Measurements from ENCODE around the gene CELSR1.
"Not testable (repeated sequence)": the region's sequence is repeated elsewhere in the genome, so short reads cannot be mapped to it uniquely, and the experiment has no call there.

CELSR1 gene

GRCh38 chr22:46419754-46420571, 117.5 kb downstream of the CELSR1 start:
- no peak for DNase-seq (ENCODE audit: low spot score)

DNA sequence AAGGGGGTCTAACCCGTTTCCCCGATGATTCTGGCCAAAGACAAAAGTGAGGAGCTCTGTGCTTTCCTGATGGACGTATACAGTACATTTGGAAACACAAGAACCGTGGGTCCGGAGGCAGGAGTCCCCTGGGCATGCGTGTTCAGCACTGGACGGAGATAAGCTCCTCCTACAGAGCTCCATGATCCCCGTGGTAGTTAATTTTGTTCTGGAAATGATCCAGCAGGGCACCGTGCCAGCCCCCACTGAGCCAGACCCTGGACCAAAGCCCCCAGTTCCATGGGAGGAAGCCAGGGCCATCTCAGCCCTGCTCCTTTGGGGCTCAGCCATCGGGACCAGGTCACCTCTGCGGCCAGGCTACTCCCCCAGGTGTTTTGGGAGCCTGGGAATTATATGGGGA, 118.6 kb downstream of the CELSR1 start:
- DNase-seq (ENCODE audit: low spot score), result no peak

DNA sequence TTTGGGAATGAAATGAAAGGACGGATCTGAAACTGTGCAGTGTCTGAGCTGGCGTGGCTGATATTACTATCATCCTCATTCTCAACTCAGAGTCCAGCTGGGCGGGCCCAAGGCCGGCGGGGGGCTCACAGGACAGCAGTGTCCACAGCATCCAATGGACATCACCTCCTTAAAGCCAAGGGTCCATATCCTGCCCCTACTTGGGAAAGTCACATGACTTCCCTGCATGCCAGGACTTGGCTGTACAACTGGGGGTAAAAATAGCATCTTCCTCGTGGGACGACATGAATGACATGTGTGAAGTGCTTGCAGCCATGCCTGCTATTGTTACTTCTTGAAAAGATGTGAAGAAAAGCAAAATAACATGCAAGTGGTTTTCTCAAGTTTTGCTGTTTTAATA, 119.7 kb downstream of the CELSR1 start:
- no peak for DNase-seq (ENCODE audit: low spot score)

- DNase-seq (ENCODE audit: low spot score), result no peak
These were observed 120.4 kb downstream of the CELSR1 start for GRCh38 chr22:46416891-46417580.

DNA sequence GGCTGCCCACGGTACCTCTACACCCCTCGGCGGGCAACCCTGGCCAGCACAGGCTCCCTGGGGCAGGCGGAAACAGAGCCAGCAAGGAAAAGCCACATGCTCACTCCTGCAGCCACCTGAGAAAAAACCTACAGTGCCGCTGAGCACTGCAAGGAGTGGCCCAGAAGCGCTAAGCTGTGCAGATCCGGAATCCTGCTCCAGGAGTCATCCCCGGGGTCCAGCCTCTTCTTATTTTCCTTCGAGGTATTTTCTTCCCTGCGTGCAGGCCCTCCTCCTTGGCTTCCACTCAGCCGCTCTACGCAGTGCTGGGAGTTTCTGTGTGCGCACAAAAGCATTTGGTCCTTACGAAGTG, 120.9 kb downstream of the CELSR1 start:
- DNase-seq (ENCODE audit: low spot score), result no peak

- DNase-seq (ENCODE audit: low spot score), result no peak
These were observed 121.5 kb downstream of the CELSR1 start for GRCh38 chr22:46415776-46416519.

DNA sequence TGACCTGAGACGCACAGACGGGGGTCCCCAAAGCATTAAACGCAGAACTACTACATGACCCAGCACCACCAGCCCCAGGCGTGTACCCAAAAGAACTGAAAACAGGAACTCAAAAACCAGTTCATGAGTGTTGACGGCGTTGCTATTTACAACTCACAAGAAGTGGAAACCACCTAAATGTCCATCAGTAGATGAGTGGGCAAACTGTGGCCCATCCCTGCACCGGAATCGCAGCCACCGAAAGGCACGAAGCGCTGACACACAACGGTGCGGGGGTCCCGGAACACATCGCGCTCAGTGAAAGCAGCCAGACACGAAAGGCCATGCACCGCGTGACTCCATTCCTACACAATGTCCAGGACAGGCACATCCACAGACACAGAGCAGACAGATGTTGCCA, 122.7 kb downstream of the CELSR1 start:
- no peak for DNase-seq (ENCODE audit: low spot score)

GRCh38 chr22:46413725-46414379, 123.6 kb downstream of the CELSR1 start:
- no peak for DNase-seq (ENCODE audit: low spot score)

DNA sequence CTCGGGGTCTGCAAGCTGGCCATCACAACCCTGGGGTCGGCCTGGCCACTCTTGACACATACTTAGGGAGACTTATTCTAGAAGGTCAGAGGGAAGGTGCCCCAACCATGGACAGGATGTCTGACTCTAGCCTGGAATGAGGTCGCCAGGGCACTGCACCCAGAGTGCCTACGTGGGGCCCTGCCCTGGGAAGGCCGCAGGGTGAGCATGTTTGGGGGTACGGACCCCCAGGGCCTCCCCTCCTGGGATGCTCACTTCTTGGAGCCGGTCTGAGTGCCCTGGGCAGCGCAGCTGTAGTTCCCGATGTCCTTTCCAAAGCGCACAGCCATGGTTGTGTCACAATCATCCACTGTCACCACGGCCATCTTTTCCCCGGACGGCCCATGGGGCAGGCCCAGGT, 126.1 kb downstream of the CELSR1 start:
- no peak for DNase-seq (ENCODE audit: low spot score)

DNA sequence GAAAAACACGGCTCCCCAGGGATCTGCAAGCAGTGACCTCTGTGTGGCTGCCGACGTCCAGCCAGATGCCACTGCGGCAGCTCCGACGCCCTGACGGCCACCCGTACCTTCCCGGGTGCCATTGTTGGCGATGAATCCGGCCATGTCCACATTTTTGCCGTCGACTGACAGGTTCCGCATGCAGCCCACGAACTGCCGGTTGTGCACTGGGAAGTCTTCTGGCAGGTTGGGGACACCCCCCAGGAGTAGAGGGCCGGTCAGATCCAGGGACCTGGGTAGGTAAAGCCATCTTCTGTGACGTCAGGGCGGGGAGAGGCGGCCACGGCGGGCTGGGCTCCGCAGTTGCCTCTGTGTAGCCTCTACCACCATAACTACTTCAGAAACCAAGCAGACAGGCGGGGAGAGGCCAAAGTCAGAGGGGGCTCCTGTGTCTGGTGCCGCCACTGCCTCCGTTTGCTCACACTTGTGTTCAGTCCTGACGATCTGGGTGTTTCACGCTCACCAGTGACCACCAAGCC, 127.1 kb downstream of the CELSR1 start:
- no peak for DNase-seq (ENCODE audit: low spot score)

DNA sequence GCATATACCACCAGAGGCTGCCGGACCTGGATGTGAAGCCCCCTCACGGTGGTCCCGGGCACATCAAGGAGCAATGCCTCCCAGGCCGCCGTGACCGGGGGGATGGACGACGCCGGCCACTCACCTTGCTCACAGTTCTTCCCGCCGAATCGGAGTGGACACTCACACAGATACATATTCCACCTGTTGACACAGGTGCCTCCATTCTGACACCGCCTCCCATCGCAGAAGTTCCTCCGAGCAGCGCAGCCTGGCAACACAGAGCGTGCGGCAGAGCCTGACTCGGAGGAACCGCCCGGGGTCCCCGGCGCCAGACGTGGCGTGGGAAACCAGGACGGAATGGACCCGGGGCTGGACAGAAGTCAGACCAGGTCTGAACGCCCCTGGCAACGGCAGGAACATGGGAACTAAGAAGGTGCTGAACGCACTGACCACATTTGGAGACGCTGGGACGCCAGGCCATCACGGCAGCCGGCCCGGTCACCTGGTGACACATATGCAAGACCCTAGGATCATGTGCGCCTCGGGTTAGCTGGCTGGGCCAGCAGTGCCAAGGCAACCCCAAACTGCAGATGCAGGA, 127.7 kb downstream of the CELSR1 start:
- DNase-seq (ENCODE audit: low spot score), result no peak

- DNase-seq (ENCODE audit: low spot score), result no peak
These were observed 128.6 kb downstream of the CELSR1 start for GRCh38 chr22:46408568-46409506.

DNA sequence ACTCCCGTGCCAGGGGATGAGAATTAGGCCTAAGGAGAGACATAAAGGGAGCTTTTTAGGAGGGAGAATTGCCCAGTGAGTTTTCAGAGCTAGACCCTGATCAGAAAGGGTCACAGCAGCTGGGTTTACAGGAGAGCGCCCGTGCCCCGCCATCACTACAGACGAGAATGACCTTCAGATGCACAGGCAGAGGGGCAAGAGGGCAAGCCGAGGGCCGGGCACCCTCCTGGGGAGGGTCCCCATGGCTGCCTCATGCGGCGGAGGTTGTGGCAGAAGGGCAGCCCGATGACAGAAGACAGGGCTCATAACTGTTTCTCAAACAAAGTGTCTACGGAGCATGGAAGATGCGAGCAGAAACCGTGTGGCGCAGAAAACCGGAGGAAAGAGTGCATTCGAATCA, 129.7 kb downstream of the CELSR1 start:
- DNase-seq (ENCODE audit: low spot score), result no peak

DNA sequence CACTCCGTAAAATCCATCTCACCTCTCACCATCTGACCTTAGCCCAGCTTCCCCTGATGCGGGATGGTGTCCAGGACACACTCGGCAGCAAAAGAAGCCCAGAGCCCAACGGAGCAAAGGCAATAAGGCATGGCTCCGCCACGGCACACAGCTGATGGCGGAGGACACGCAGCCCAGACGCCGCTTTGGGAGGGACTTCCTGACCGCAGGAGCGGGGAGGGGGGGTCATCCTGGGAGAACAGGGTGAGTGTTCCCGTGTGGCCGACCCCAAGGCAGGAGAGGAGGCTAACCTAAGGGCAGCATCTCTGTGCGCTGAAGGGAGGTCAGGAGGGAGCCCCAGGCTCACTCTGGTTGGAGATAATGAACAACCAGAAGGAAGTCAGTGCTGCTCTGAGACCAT, 130.6 kb downstream of the CELSR1 start:
- DNase-seq (ENCODE audit: low spot score), result no peak

DNA sequence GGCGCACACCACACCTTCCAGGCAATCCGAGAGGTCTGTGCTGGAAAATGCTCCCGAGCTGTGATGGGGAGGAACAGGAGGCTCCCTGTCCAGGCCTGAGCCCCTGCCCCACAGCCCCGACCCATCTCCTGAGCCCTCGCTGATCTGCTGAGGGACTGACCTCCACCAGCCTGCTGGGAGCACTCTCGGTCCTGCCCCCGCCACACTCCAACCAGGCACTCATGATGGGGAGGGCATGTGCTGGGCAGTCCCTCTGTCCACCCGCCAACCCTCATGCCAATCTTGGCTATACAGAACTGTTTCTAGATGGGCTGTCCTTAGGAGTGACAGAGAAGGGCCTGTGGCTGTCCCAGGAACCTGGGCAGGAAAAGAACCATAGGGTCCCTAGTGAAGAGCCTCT, 131.1 kb downstream of the CELSR1 start:
- DNase-seq (ENCODE audit: low spot score), result no peak

DNA sequence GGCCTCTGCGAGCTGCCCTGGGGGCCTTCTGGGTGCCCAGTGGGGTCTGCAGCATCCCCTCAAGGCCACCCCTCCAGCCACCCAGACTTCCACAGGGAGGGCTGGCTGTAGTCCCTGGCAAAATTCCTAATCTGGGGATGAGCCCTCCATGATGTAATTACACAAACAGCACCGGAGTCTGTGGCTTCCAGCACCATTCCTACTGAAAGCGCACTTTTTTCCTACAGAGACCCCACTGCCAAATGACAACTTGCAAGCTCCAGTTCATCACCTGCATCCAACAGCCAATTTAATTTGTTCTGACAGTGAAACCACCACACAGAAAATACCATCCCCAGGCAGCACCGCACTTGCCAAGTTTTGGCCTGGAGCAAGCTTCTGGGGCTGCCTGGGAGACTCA, 131.5 kb downstream of the CELSR1 start:
- DNase-seq (ENCODE audit: low spot score), result no peak

- not testable (repeated sequence) for DNase-seq (ENCODE audit: low spot score)
These were observed 133.5 kb downstream of the CELSR1 start for GRCh38 chr22:46403880-46404279.

- DNase-seq (ENCODE audit: low spot score), result no peak
These were observed 134.9 kb downstream of the CELSR1 start for GRCh38 chr22:46402505-46402904.

DNA sequence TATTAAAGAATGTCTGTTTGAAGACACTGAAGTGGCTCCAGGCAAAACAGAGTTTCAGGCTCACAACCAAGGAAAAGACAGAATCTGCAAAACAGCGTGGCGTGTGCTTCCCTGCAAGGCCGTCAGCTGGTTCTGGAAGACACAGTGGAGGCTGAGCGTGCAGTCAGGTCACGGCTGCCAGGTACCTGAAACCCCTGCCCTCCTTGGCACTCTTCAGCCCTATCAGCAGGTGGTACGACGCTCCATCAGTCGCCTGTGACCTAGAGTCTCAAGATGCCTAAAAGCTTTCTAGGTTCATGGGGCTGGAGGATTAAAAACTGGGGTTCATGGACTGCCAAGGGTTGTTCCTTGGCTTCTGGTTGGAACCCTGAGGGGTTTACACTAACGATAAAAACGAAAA, 136.1 kb downstream of the CELSR1 start:
- no peak for DNase-seq (ENCODE audit: low spot score)

- DNase-seq (ENCODE audit: low spot score), result no peak
These were observed 138.0 kb downstream of the CELSR1 start for GRCh38 chr22:46399251-46400024.
